Measurements from ENCODE around the gene TSPAN5. TPM values are rescaled to one million over a fixed set of nuclear protein-coding genes. Genes with fewer than 3 reads are reported as not detected.

Gene TSPAN5
- total RNA-seq, 2 donors from 2014 or later = 1.8 to 2.0 TPM

- ATAC-seq = no peak
- TF ChIP-seq POLR2A (IDR thresholded peaks at IDR 0.05) = no peak
- Histone ChIP-seq H3K36me3 (replicated peaks in 1 of 2; ENCODE audit: insufficient read depth in 1 of 2, low read depth in 2 of 2) (no peaks in the 10 kb centered on the region), H3K27ac (no peak overlapping the region), H3K27me3 (no peaks in the 10 kb centered on the region), H3K4me3 (no peak overlapping the region), H3K4me1 (no peaks in the 10 kb centered on the region), H3K9me3 (no peaks in the 10 kb centered on the region)
- WGBS, 2 donors = 78 to 80% methylated on average over 2 of the region's 2 CpGs
- intact Hi-C loops (cut with DNase I) = no loop called here
- DNase-seq = no peak
These were observed 156.4 kb downstream of the TSPAN5 start for GRCh38 chr4:98502031-98502430.

DNA sequence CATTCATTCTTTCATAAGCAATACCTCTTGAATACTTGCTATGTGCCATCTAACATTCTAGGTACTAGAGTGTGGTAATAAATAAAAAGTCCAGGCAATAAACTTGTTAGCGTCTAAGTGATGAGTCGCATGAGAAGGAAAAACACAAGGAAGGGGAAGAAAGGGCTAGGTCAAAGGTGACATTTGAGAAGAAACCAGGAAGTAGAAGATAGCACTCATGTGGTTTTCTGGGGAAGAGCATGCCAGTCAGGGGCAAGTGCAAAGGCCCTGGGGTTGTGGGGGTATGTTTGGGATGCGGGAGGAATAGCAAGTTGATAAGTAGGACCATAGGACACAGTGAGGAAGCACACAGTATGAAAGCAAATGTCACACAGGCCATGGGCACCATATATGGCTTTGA is 157.0 kb downstream of the TSPAN5 start:
- Histone ChIP-seq H3K4me3 (no peak overlapping the region), H3K4me1 (no peaks in the 10 kb centered on the region), H3K9me3 (no peaks in the 10 kb centered on the region), H3K36me3 (replicated peaks in 1 of 2; ENCODE audit: insufficient read depth in 1 of 2, low read depth in 2 of 2) (no peaks in the 10 kb centered on the region), H3K27me3 (no peaks in the 10 kb centered on the region), H3K27ac (no peak overlapping the region)
- intact Hi-C loops (cut with DNase I) = no loop called here
- ATAC-seq (no peak), DNase-seq (no peak)
- 89 to 95% methylated on average over 3 of the region's 3 CpGs for WGBS, 2 donors
- TF ChIP-seq CTCF (IDR thresholded peaks at IDR 0.05) = no peak

DNA sequence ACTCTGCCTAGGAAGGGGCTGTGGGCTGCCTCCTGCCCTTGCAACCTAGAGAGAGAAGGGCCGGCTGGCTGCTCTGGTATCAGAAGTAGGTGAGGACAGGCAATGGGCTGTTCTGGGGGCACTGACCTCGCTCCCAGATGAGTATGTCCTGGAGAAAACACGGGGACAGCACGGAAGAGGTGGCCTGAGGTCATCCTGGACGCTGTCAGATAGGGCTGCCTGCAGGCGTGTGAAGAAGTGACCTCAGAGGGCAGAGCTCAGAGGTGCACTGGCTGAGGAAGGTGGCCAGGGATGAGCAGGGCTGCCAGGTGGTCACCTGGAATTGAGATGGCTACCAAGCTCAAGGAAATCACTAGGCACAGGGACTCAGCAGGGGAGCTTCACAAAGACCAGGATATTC is 159.6 kb downstream of the TSPAN5 start:
- Histone ChIP-seq H3K4me3 (no peak overlapping the region), H3K36me3 (replicated peaks in 1 of 2; ENCODE audit: insufficient read depth in 1 of 2, low read depth in 2 of 2) (no peaks in the 10 kb centered on the region), H3K27me3 (no peaks in the 10 kb centered on the region), H3K4me1 (no peaks in the 10 kb centered on the region), H3K27ac (no peak overlapping the region), H3K9me3 (no peaks in the 10 kb centered on the region)
- intact Hi-C loops (cut with DNase I) = no loop called here
- 89 to 92% methylated on average over 6 of the region's 6 CpGs for WGBS, 2 donors
- TF ChIP-seq CTCF (IDR thresholded peaks at IDR 0.05) (no peak), POLR2A (IDR thresholded peaks at IDR 0.05) (no peak)
- ATAC-seq = no peak
- DNase-seq = no peak

GRCh38 chr4:98496152-98496845 is 162.1 kb downstream of the TSPAN5 start:
- H3K4me1 ChIP-seq = no peaks in the 10 kb centered on the region
- TF ChIP-seq CTCF (IDR thresholded peaks at IDR 0.05) (no peak), POLR2A (IDR thresholded peaks at IDR 0.05) (no peak)
- H3K36me3 ChIP-seq (replicated peaks in 1 of 2; ENCODE audit: insufficient read depth in 1 of 2, low read depth in 2 of 2) = no peaks in the 10 kb centered on the region
- no peak for DNase-seq
- H3K9me3 ChIP-seq = no peaks in the 10 kb centered on the region
- H3K27me3 ChIP-seq = no peaks in the 10 kb centered on the region
- H3K27ac ChIP-seq = no peak overlapping the region
- ATAC-seq = no peak
- WGBS, 2 donors = 81 to 86% methylated on average over 7 of the region's 7 CpGs
- intact Hi-C loops (cut with DNase I) = no loop called here
- H3K4me3 ChIP-seq = no peak overlapping the region

- H3K36me3 ChIP-seq (replicated peaks in 1 of 2; ENCODE audit: insufficient read depth in 1 of 2, low read depth in 2 of 2) = no peaks in the 10 kb centered on the region
- DNase-seq (no peak), ATAC-seq (no peak)
- H3K4me3 ChIP-seq = no peak overlapping the region
- H3K9me3 ChIP-seq = no peaks in the 10 kb centered on the region
- H3K4me1 ChIP-seq = no peaks in the 10 kb centered on the region
- no peak for TF ChIP-seq POLR2A (IDR thresholded peaks at IDR 0.05)
- TF ChIP-seq CTCF (IDR thresholded peaks at IDR 0.05) = no peak
- no peaks in the 10 kb centered on the region for H3K27me3 ChIP-seq
- intact Hi-C loops (cut with DNase I) = no loop called here
- H3K27ac ChIP-seq = no peak overlapping the region
- WGBS, 2 donors = 61 to 75% methylated on average over 4 of the region's 4 CpGs
These were observed 165.1 kb downstream of the TSPAN5 start for GRCh38 chr4:98493296-98493695.
